Activated gamma-delta T cell treated with anti-CD3 and anti-CD28 coated beads, Interleukin-2, amount 50 U/mL, for 16 hours (primary cell): Measurements from ENCODE around the gene RHEBL1.

Source experiments
- DNase-seq: peaks from one replicate; pipeline ENCODE4 v3.0.0-alpha.2; 2020; ENCODE audit warnings: low read depth

Gene RHEBL1

GRCh38 chr12:49037111-49037946 is 32.5 kb downstream of the RHEBL1 start:
- DNase-seq: no peak

GRCh38 chr12:49036029-49036428 is 33.8 kb downstream of the RHEBL1 start:
- DNase-seq: no peak

GRCh38 chr12:49034286-49034622 is 35.5 kb downstream of the RHEBL1 start:
- no peak for DNase-seq

- no peak for DNase-seq
These were observed 36.0 kb downstream of the RHEBL1 start for GRCh38 chr12:49033611-49034285.

- DNase-seq: no peak
These were observed 36.9 kb downstream of the RHEBL1 start for GRCh38 chr12:49032679-49033447.

GRCh38 chr12:49032276-49032675 is 37.5 kb downstream of the RHEBL1 start:
- no peak for DNase-seq

- DNase-seq: no peak
These were observed 38.1 kb downstream of the RHEBL1 start for GRCh38 chr12:49031573-49032161.

- no peak for DNase-seq
These were observed 38.8 kb downstream of the RHEBL1 start for GRCh38 chr12:49030714-49031572.

GRCh38 chr12:49030119-49030518 is 39.7 kb downstream of the RHEBL1 start:
- no peak for DNase-seq

- no peak for DNase-seq
These were observed 41.0 kb downstream of the RHEBL1 start for GRCh38 chr12:49028666-49029275.

- DNase-seq: no peak
These were observed 41.8 kb downstream of the RHEBL1 start for GRCh38 chr12:49027846-49028555.

GRCh38 chr12:49026678-49027480 is 42.9 kb downstream of the RHEBL1 start:
- no peak for DNase-seq

- no peak for DNase-seq
These were observed 43.7 kb downstream of the RHEBL1 start for GRCh38 chr12:49026101-49026500.

- no peak for DNase-seq
These were observed 44.3 kb downstream of the RHEBL1 start for GRCh38 chr12:49025463-49025862.

GRCh38 chr12:49024543-49024942 is 45.2 kb downstream of the RHEBL1 start:
- no peak for DNase-seq

- no peak for DNase-seq
These were observed 46.0 kb downstream of the RHEBL1 start for GRCh38 chr12:49023812-49024211.

- DNase-seq: no peak
These were observed 47.1 kb downstream of the RHEBL1 start for GRCh38 chr12:49022558-49023178.

GRCh38 chr12:49021292-49021915 is 48.4 kb downstream of the RHEBL1 start:
- DNase-seq: no peak

GRCh38 chr12:49020441-49020840 is 49.3 kb downstream of the RHEBL1 start:
- DNase-seq: no peak
